ENCODE measurements around the gene SH2D3C.

The SH2D3C gene

DNA sequence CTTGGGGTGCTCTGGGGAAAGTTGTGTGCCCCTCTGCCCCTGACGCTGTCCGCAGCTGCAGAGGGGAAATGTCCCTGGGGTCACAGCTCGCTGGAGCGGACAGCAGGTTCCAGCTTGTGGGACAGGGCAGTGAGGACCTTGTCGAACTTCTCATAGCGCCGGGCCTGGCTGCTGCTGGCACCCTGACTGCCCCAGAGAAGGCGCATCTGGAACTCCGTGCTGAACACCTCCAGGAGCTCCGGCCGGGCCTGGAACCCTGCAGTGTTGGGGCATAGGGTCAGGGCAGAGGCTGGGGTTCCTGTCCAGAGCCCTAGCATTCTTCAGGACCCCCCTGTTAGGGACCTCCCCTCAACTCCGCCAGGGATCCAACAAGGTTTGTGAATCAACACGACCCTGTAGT, 39.8 kb downstream of the SH2D3C start:
- no peak for DNase-seq (ENCODE audit: low read depth)

GRCh38 chr9:127735530-127736185, 42.8 kb downstream of the SH2D3C start:
- no peak for DNase-seq (ENCODE audit: low read depth)

GRCh38 chr9:127734747-127735529, 43.5 kb downstream of the SH2D3C start, which contains the start of gene TOR2A:
Gene TOR2A (minus strand): TSS chr9:127735294. CDS start chr9:127735270, 24 bp downstream.
- peak; percentile 98 for DNase-seq (ENCODE audit: low read depth)

- DNase-seq (ENCODE audit: low read depth): no peak
Measured at GRCh38 chr9:127734247-127734746, 44.2 kb downstream of the SH2D3C start.

- no peak for DNase-seq (ENCODE audit: low read depth)
Measured at GRCh38 chr9:127733614-127734013, 44.9 kb downstream of the SH2D3C start.

DNA sequence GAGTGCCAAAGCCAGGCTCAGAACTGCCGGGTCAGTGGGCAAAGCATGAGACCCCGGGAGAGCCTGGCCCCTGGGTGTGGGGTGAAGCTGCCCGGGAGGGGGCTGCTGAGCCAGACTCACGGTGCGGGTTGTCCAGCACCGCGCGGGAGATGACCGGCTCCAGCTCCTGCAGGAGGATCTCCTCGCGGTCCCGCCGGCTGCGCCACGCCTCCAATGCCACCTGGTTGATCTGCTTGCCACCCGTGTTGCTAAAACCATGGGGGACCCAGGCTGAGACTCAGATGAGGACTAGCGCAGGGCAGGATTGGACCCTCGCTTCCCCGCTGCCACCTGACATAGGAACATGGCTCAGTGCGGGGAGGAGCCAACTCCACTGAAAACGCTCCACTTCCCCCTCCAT, 46.0 kb downstream of the SH2D3C start:
- DNase-seq (ENCODE audit: low read depth): no peak

GRCh38 chr9:127731938-127732337, 46.5 kb downstream of the SH2D3C start:
- no peak for DNase-seq (ENCODE audit: low read depth)

GRCh38 chr9:127730799-127731410, 47.6 kb downstream of the SH2D3C start:
- DNase-seq (ENCODE audit: low read depth): no peak

DNA sequence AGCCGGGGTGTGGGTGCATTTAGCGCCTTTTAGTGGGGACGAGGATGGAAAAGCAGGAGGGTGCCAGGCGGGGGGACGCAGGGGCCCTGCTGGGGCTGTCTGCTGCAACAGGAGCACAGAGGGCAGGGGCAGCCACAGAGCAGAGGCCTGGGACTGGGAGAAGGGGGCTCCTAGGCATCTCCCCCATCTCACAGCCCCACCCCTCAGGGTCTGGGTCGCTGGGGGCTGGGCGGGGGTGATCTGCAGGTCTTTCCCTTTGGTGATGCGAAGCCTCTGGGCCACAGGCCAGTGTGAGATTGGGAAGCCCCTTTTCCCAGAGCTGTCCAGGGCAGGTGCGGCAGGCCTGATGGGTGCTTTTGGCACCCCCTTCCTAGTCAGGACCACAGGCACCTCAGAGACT, 48.2 kb downstream of the SH2D3C start:
- no peak for DNase-seq (ENCODE audit: low read depth)

GRCh38 chr9:127729522-127730256, 48.8 kb downstream of the SH2D3C start:
- no peak for DNase-seq (ENCODE audit: low read depth)

DNA sequence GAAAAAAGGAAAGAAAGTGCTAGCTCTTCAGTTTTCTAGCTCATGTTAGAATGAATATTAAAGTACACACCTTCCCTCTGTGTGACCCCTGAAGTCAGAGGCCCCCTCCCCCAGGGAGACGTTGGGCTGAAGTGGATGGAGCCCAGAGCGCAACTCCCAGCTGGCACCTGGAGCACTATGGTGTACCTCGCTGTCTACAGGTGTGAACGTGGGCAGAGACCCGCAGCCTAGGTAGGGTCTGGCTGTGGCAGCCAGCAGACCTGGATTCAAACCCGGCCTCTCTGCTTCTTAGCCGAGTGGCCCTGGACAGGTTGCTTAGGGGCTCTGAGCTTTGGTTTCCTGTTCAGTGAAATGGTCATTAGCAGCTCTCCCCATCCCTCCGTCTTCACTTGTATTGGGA, 49.7 kb downstream of the SH2D3C start:
- DNase-seq (ENCODE audit: low read depth): no peak

DNA sequence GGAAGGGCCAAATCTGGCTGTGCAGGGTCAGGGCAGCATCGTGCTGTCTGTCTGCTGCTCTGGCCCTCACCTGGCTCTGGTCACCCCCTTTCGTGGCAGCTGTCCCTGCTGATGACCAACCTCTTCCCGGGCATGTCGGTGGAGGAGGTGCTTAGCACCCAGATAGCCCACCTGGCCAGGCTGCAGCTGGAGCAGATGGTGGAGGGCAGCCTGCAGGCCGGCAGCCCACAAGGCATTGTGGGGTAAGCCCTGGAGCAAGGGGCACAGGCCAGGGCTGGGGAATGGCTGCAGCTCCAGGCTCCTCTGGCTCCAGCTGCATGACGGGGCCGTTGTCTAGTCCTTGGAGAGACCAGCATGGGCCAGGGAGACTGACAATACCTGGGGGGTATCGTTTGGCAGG, 51.6 kb downstream of the SH2D3C start:
- no peak for DNase-seq (ENCODE audit: low read depth)

DNA sequence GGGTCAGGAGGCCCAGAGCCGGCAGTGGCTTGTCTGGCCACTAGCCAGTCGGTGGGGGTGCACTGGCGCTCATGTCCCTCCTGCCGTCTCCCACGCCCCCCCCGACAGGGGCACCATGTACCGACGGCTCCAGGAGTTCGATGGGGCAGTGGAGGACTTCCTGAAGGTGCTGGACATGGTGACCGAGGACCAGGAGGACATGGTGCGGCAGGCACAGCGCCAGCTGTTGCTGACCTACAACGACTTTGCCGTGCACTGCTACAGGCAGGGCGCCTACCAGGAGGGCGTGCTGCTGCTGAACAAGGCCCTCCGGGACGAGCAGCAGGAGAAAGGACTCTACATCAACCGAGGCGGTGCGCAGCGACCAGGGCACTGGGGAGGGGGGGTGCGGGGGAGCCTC, 54.5 kb downstream of the SH2D3C start:
- DNase-seq (ENCODE audit: low read depth): no peak

- DNase-seq (ENCODE audit: low read depth): no peak
Measured at GRCh38 chr9:127723444-127723843, 55.0 kb downstream of the SH2D3C start.

GRCh38 chr9:127723013-127723412, 55.5 kb downstream of the SH2D3C start:
- DNase-seq (ENCODE audit: low read depth): no peak

- no peak for DNase-seq (ENCODE audit: low read depth)
Measured at GRCh38 chr9:127722055-127722745, 56.3 kb downstream of the SH2D3C start.

- DNase-seq (ENCODE audit: low read depth): no peak
Measured at GRCh38 chr9:127721391-127721821, 57.1 kb downstream of the SH2D3C start.

- no peak for DNase-seq (ENCODE audit: low read depth)
Measured at GRCh38 chr9:127720865-127721227, 57.6 kb downstream of the SH2D3C start.

- no peak for DNase-seq (ENCODE audit: low read depth)
Measured at GRCh38 chr9:127720031-127720864, 58.2 kb downstream of the SH2D3C start.

GRCh38 chr9:127717766-127718165, 60.7 kb downstream of the SH2D3C start:
- DNase-seq (ENCODE audit: low read depth): no peak

DNA sequence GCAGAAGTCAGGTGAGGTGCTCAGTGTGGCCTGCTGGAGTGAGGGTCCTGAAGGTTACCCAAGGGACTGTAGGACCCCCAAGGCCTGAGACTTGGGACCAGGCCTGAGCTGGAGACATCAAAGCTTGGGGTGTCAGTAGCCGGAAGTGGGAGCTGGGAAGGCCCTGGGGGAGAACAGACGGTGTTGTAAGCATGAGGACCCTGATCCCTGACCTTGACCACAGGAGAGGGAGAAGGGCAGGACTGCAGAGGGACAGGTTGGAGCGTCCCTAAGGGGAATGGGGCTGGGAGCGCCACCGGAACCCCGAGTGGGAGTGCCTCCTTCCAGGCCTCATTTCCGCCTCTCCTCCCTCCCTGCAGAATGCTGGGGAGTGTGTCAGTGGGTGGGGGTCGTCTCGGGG, 62.1 kb downstream of the SH2D3C start:
- no peak for DNase-seq (ENCODE audit: low read depth)

Measured in activated gamma-delta T cell treated with anti-CD3 and anti-CD28 coated beads, Interleukin-2, amount 50 U/mL, for 16 hours (primary cell).